NOMO-1 treated with DMSO at 0.1 percent for 48 hours (cell line): ENCODE results near the gene NPLOC4.
A peak's percentile ranks its signal among the peaks of the same experiment; 100 is the strongest.

Experiments
- DNase-seq: peaks from one replicate; lab custom pipeline; 2025; ENCODE audit not compliant: unreplicated experiment; lab: John Stamatoyannopoulos, UW

Gene NPLOC4

GRCh38 chr17:81509972-81510784 is 126.7 kb downstream of the NPLOC4 start:
- no peak for DNase-seq

- peak; percentile 38 for DNase-seq
These were observed 127.5 kb downstream of the NPLOC4 start for GRCh38 chr17:81509207-81509971.

- peak; percentile 47 for DNase-seq
These were observed 128.2 kb downstream of the NPLOC4 start for GRCh38 chr17:81508639-81509206.
